ENCODE results near the gene SNUPN.
A peak's percentile ranks its signal among the peaks of the same experiment; 100 is the strongest.
"Not testable (repeated sequence)": the region's sequence is repeated elsewhere in the genome, so short reads cannot be mapped to it uniquely, and the experiment has no call there.

Gene SNUPN

GRCh38 chr15:75584121-75584520, 41.4 kb downstream of the SNUPN start:
- DNase-seq (ENCODE audit: low read depth, low spot score), result no peak

DNA sequence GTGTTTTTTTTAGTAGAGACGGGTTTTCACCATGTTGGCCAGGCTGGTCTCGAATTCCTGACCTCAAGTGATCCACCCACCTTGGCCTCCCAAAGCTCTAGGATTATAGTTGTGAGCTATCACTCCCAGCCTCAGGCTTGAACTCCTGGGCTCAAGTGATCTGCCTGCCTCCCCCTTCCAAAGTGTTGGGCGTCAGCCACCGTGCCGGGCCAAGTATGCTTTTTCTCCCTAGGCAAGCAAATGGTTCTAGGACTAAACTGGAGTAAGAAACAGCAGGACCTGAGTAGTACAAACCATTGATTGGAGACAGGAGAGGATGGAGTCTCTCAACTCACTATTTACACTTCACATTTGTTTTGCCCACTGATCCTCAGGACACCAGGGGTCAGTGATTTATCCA, 41.8 kb downstream of the SNUPN start:
- POLR2A ChIA-PET, result no interaction called here
- no peak for DNase-seq (ENCODE audit: low read depth, low spot score)
- no peak overlapping the region for H3K4me3 ChIP-seq (ENCODE audit: low read depth, low read length)
- TF ChIP-seq CTCF (IDR thresholded peaks at IDR 0.05; ENCODE audit: insufficient read depth, low read length, missing control alignments), result no peak
- CTCF ChIA-PET, result interaction anchor here (1.2 to 1.5 kb wide), 2 partner anchors 13 to 37 kb away, joined by 3 to 4 read pairs; no protein-coding TSS in a partner anchor

More at GRCh38 chr15:75584121-75584520, 41.4 kb downstream of the SNUPN start:
- TF ChIP-seq CTCF (IDR thresholded peaks at IDR 0.05; ENCODE audit: insufficient read depth, low read length, missing control alignments), result no peak
- POLR2A ChIA-PET, result no interaction called here
- CTCF ChIA-PET, result interaction anchor here (1.2 to 1.5 kb wide), 2 partner anchors 13 to 36 kb away, joined by 3 to 4 read pairs; no protein-coding TSS in a partner anchor
- no peak overlapping the region for H3K4me3 ChIP-seq (ENCODE audit: low read depth, low read length)

DNA sequence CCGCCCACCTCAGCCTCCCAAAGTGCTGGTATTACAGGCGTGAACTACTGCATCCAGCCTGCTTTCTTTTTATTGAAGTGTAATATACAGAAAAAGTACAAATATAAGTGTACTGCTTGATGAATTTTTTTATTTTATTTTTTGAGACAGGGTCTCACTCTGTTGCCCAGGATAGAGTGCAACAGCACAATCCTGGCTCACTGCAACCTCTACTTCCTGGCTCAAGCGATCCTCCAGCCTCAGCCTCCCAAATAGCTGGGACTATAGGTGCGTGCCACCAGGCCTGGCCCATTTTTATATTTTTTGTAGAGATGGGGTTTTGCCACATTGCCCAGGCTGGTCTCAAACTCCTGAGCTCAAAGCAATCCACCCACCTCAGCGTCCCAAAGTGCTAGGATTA, 42.6 kb downstream of the SNUPN start:
- H3K4me3 ChIP-seq (ENCODE audit: low read depth, low read length); POLR2A ChIA-PET; DNase-seq (ENCODE audit: low read depth, low spot score): not testable (repeated sequence)
- CTCF ChIA-PET, result interaction anchor here (1.5 kb wide), 1 partner anchor 37 kb away, joined by 4 read pairs; no protein-coding TSS in a partner anchor

DNA sequence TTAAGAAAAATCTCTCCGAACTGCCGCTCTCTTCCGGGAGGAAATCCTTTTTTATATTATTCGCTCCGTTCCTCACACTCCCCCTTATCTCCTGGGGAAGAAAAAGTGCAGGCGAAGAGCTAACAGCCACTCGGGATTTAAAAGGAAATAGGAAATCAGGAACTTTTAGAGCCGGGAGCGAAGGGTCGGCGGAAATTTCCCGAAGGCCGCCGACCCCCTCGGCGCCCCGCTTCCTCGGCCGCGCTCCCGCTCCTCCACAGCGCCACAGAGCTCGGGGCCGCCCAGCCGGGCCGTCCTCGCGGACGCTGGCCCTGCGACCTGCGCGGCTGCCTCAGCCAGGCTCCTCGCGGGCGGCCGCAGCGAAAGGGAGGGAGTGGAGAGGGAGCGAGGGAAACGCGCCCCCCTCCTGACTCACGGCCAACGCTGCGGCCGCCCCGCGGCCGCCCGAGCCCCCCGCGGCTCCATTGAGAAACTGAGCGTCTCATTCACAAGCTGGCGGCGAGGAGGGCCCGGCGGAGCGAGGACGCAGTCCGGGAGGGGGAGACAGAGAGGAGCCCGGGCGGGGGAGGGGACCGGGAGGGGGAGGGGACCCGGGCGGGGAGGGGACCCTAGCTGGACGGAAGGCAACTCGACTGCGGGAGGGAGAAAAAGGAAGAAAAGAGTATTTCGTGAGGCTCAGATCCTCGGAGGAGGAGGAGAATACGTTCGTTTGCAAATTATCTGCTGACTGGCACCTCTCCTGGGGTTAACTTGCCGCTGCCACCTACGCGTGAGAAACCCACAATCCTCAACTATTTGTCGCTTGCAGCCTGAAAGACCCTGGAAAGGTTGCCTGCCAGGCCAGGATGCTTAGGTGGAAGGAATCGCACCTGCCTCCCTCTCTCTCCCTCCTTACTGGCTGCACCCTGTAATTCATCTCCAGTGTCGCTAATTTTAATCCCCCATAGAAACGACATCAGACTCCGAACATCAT, 46.3 kb downstream of the SNUPN start, which contains the start of gene PTPN9:
TSS of gene PTPN9 (minus strand) at position 368 of the 973 bp plus-strand sequence. CDS start 539 bp downstream, outside the sequence.
- no peak for DNase-seq (ENCODE audit: low read depth, low spot score)
- ChIA-PET POLR2A (interaction anchor here (0.7 to 1.4 kb wide), 4 partner anchors 18 to 87 kb away, joined by 3 to 5 read pairs (median 4); partner anchors contain the start of gene SNX33), CTCF (interaction anchor here (0.8 to 2.6 kb wide), 10 partner anchors 9 to 212 kb away, joined by 3 to 13 read pairs (median 3); no protein-coding TSS in a partner anchor)
- H3K4me3 ChIP-seq (ENCODE audit: low read depth, low read length), result peak within 1 kb of the TSS; percentile 69
- peak; percentile 71 for TF ChIP-seq CTCF (IDR thresholded peaks at IDR 0.05; ENCODE audit: insufficient read depth, low read length, missing control alignments)

GRCh38 chr15:75578173-75578947, 47.2 kb downstream of the SNUPN start:
- ChIA-PET CTCF (interaction anchor here (0.8 to 2.6 kb wide), 10 partner anchors 8 to 211 kb away, joined by 3 to 13 read pairs (median 3); no protein-coding TSS in a partner anchor), POLR2A (interaction anchor here (1.0 to 1.4 kb wide), 4 partner anchors 19 to 88 kb away, joined by 3 to 5 read pairs (median 4); no protein-coding TSS in a partner anchor)
- DNase-seq (ENCODE audit: low read depth, low spot score), result no peak
- no peak for TF ChIP-seq CTCF (IDR thresholded peaks at IDR 0.05; ENCODE audit: insufficient read depth, low read length, missing control alignments)
- H3K4me3 ChIP-seq (ENCODE audit: low read depth, low read length), result peak overlapping the region; percentile 69
